ENCODE results near the gene ZNF334. TPM values are rescaled to one million over a fixed set of nuclear protein-coding genes. Genes with fewer than 3 reads are reported as not detected.

The ZNF334 gene
- total RNA-seq, 6 experiments from 2014 or later = 0.87 to 1.6 (median 1.2) TPM

DNA sequence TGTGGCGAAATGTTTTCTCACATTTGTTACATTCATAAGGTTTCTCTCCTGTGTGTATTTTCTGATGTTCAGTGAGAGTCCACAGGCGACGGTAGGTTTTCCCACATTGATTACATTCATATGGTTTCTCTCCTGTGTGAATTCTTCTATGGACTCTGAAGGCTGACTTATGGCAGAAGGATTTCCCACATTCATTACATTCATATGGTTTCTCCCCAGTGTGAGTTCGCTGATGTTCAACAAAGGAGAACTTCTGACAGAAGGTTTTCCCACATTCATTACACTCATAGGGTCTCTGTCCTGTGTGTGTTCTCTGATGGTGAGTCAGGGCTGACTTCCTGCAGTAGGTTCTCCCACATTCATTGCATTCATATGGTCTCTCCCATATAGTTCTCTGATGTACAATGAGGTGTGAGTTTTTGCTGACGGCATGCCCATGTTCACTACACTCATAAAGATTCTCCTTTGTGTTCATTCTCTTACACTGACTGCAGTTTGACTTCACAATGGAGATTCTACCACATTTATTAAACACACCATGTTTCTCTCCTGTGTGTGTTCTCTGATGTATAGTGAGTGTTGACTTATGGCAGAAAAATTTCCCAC is 11.9 kb downstream of the ZNF334 start:
- peaks cover 40% of the 10 kb centered on the region for H3K36me3 Mint-ChIP-seq (ENCODE audit: low read depth)
- H3K4me3 Mint-ChIP-seq = no peak overlapping the region
- no peak overlapping the region for H3K27ac Mint-ChIP-seq
- H3K27me3 Mint-ChIP-seq (ENCODE audit: insufficient read depth) = peaks cover 6% of the 10 kb centered on the region
- no peak for DNase-seq
- TF ChIP-seq, protein P1, sequence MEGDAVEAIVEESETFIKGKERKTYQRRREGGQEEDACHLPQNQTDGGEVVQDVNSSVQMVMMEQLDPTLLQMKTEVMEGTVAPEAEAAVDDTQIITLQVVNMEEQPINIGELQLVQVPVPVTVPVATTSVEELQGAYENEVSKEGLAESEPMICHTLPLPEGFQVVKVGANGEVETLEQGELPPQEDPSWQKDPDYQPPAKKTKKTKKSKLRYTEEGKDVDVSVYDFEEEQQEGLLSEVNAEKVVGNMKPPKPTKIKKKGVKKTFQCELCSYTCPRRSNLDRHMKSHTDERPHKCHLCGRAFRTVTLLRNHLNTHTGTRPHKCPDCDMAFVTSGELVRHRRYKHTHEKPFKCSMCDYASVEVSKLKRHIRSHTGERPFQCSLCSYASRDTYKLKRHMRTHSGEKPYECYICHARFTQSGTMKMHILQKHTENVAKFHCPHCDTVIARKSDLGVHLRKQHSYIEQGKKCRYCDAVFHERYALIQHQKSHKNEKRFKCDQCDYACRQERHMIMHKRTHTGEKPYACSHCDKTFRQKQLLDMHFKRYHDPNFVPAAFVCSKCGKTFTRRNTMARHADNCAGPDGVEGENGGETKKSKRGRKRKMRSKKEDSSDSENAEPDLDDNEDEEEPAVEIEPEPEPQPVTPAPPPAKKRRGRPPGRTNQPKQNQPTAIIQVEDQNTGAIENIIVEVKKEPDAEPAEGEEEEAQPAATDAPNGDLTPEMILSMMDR (IDR thresholded peaks at IDR 0.05) = no peak
- peaks cover 38% of the 10 kb centered on the region for H3K9me3 Mint-ChIP-seq
- no peaks in the 10 kb centered on the region for H3K4me1 Mint-ChIP-seq (ENCODE audit: low read depth)

DNA sequence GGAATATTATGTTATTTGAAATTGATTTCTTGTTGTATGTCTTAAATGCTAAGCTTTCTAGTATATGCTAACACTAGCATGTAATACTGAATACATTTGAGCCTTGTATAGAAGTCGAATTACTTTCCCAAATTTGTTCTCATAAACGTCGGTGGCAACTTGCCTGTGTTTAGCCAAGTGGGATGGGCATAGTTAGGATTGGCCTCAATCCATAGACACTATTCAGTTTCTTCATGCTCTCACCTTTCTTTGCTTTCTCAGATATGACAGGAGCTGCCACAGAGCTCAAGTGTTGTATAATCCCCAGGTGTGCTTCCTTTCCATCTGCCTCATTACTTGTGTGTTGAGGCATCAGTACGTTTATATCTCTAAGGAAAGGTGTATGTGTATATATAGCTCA is 19.3 kb downstream of the ZNF334 start:
- TF ChIP-seq, protein P1 (IDR thresholded peaks at IDR 0.05) = no peak
- Mint-ChIP-seq H3K27ac (no peak overlapping the region), H3K9me3 (no peaks in the 10 kb centered on the region; the same call in 1 of the 2 replicates), H3K36me3 (ENCODE audit: low read depth) (no peaks in the 10 kb centered on the region), H3K4me1 (ENCODE audit: low read depth) (no peaks in the 10 kb centered on the region), H3K4me3 (no peak overlapping the region), H3K27me3 (ENCODE audit: insufficient read depth) (peaks cover 9% of the 10 kb centered on the region)
- DNase-seq = no peak

DNA sequence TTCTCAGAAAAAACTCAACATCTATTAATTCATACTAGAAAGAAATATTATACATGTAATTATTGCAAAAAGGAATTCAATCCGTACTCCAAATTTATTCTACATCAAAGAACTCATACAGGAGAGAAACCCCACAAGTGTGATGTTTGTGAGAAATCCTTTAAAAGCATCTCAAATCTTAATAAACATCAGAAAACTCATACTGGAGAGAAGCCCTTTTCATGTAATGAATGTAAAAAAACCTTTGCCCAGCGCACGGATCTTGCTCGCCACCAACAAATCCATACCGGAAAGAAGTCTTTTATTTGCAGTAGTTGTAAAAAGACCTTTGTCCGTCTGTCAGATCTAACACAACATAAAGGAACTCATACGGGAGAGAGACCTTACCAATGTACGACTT is 22.0 kb downstream of the ZNF334 start:
- no peaks in the 10 kb centered on the region for H3K36me3 Mint-ChIP-seq (ENCODE audit: low read depth)
- no peaks in the 10 kb centered on the region; the same call in 1 of the 2 replicates for H3K9me3 Mint-ChIP-seq
- H3K4me3 Mint-ChIP-seq = no peak overlapping the region
- no peaks in the 10 kb centered on the region for H3K4me1 Mint-ChIP-seq (ENCODE audit: low read depth)
- H3K27me3 Mint-ChIP-seq (ENCODE audit: insufficient read depth) = peaks cover 9% of the 10 kb centered on the region
- no peak for DNase-seq
- TF ChIP-seq, protein P1 (IDR thresholded peaks at IDR 0.05) = no peak
- no peak overlapping the region for H3K27ac Mint-ChIP-seq

DNA sequence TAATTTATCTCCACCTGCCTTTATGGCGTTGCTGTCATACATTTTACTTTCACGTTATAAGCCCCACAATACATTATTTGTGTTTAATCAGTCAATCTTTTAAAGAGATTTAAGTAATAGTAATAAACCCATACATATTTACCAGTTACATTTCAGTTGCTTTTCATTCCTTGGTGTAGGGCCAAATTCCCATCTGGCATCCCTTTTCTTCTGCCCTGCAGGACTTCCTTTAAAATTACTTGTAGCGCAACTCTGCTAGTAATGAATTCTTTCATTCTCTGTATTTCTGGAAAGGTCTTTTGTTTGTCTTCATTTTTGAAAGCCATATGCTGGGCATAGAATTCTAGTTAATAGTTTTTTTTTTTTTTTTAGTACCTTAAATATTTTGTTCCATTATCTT is 24.9 kb downstream of the ZNF334 start:
- H3K4me1 Mint-ChIP-seq (ENCODE audit: low read depth) = no peaks in the 10 kb centered on the region
- no peaks in the 10 kb centered on the region for H3K36me3 Mint-ChIP-seq (ENCODE audit: low read depth)
- H3K9me3 Mint-ChIP-seq = no peaks in the 10 kb centered on the region; the same call in 1 of the 2 replicates
- no peak overlapping the region for H3K27ac Mint-ChIP-seq
- TF ChIP-seq, protein P1 (IDR thresholded peaks at IDR 0.05) = no peak
- peaks cover 8% of the 10 kb centered on the region for H3K27me3 Mint-ChIP-seq (ENCODE audit: insufficient read depth)
- no peak overlapping the region for H3K4me3 Mint-ChIP-seq
- DNase-seq = no peak

DNA sequence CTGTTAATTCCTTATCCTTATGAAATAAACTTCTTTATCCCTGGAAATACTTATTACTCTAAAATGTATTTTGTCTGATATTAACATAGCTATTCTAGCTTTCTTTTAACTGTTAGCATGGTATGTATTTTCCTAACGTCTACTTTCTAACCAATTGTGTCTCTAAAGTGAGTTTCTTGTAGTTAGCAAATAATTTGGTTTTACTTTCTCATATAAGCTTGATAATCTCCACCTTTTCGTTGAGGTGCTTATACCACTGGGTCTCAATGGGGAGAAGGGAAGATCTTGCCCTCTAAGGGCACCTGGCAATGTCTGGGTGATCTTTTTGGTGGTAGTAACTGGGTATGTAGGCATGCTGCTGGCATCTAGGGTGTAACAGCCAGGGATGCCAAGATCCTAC is 25.7 kb downstream of the ZNF334 start:
- H3K9me3 Mint-ChIP-seq = no peaks in the 10 kb centered on the region; the same call in 1 of the 2 replicates
- no peak for DNase-seq
- H3K4me3 Mint-ChIP-seq = no peak overlapping the region
- TF ChIP-seq, protein P1 (IDR thresholded peaks at IDR 0.05) = no peak
- no peak overlapping the region for H3K27ac Mint-ChIP-seq
- peaks cover 6% of the 10 kb centered on the region for H3K27me3 Mint-ChIP-seq (ENCODE audit: insufficient read depth)
- H3K36me3 Mint-ChIP-seq (ENCODE audit: low read depth) = no peaks in the 10 kb centered on the region
- H3K4me1 Mint-ChIP-seq (ENCODE audit: low read depth) = no peaks in the 10 kb centered on the region

All from HFFc6 (cell line).